Activated T-cell treated with anti-CD3 and anti-CD28 coated beads for 24 hours (primary cell): ENCODE data around the gene PLEKHM3.

Source experiments
- DNase-seq: peaks from one replicate; pipeline ENCODE4 v3.0.0-alpha.2; 2020; ENCODE audit warnings: low read depth

PLEKHM3 gene

DNA sequence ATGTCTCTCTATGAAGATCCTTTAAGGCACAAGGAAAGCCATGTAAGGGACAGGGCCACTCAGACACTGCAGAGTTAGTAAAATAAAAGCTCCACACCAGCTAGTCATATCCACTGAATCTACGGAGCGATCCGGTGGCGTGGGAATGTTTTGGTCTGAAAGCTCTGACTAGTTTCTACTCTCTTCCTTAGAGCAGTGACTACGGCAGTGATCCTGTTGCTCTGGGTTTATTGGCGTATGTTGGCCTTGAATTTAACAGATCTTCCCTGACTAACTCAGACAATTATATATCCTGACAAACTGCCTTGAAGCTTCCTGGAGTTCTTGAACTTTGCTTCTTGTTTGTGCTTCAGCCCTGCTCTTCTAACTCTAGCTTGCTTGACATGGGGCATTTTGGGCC, 140.3 kb downstream of the PLEKHM3 start:
- DNase-seq, result no peak

DNA sequence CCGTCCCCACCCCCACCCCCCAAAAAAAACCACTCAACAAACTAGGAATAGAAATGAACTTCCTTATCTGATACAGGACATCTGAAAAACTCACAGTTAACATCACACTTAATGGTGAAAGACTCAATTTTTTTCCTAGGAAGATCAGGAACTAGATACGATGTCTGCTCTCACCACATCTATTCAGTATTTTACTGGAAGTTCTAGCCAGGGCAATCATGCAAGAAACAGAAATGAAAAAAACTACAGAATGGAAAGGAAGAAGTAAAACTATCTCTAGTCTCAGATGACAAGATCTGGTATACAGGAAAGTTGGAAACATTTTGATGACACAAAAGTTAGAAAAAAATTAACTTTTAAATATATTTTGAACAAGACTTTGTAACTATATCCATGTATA, 141.2 kb downstream of the PLEKHM3 start:
- no peak for DNase-seq

DNA sequence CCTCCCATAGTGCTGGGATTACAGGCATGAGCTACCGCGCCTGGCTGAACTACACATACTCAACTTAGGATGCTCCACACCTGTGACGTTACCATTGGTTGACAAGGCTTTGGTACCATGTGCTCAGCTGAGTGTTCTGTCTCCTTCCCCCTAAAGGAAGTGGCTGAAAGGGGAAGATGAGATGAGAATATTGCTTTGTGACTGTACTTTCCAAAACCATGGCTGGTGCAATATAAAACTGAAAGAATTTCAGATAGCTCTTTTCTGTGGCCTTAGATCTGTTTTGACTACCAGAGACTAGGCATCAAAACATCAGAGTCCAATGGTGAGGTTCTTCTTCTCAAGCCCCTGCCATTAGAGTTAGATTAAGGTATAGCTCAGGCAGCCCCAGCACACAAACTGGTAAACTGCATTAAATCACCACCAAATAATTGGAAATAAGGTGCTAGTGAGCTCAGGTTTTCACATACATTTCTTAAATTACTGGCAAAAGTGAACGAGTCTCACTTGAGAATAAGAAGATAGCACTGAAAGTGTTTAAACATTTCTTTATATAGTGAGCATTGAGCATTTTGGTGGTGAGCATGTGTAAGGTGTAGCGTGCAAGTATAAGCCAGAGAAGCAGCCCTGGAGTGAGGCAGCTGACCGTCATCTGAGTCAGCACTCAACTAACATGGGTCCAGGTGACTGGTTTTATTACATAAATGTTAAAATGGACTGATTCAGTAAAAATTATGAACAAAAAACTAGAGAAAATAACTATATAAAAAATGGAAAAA, 142.1 kb downstream of the PLEKHM3 start:
- DNase-seq, result no peak

DNA sequence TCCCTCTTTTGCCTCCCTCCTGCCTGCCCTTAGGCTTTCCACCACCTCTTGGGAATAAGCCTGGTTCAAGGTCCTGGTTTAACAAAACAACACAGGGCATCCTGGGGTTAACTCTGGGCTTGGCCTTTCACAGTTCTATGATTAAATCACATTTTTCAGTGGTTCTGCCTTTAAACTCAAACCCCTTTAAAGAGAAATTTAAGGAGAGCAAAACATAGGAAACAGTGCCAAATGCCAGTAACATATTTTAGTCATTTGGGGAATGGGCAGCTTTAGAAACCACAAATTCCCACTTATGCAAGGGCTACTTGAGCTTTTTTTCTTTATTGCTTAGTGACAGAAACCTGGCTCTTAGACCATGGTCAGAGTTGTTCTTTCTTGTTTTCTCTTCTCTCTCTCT, 143.4 kb downstream of the PLEKHM3 start:
- DNase-seq, result no peak

GRCh38 chr2:207879536-207879935, 145.8 kb downstream of the PLEKHM3 start:
- no peak for DNase-seq

GRCh38 chr2:207876842-207877535, 148.3 kb downstream of the PLEKHM3 start:
- no peak for DNase-seq

GRCh38 chr2:207875473-207876212, 149.7 kb downstream of the PLEKHM3 start:
- no peak for DNase-seq

DNA sequence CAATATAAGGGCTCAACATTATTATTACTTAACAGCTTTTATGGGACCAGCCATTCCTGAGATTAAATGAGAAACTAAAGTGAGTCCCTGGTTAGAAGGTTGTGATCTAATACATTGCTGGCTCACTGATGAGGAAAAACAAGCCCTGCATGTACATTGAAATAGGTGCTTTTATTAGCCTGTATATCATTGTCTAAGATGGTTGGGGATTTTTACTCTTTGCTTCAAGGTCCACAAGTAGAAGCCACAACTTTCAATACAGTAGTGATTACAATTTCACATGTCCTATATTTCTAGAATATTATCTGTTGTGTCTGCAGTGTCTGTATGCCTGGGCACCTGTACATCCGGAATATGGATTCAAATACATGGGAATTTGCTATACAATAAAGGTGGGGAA, 151.5 kb downstream of the PLEKHM3 start:
- DNase-seq, result no peak

GRCh38 chr2:207871911-207872310, 153.4 kb downstream of the PLEKHM3 start:
- no peak for DNase-seq

GRCh38 chr2:207871506-207871905, 153.8 kb downstream of the PLEKHM3 start:
- DNase-seq, result no peak

GRCh38 chr2:207870814-207871213, 154.5 kb downstream of the PLEKHM3 start:
- no peak for DNase-seq

- no peak for DNase-seq
Measured at GRCh38 chr2:207869784-207870778, 155.2 kb downstream of the PLEKHM3 start.

- no peak for DNase-seq
Measured at GRCh38 chr2:207868855-207869596, 156.3 kb downstream of the PLEKHM3 start.

DNA sequence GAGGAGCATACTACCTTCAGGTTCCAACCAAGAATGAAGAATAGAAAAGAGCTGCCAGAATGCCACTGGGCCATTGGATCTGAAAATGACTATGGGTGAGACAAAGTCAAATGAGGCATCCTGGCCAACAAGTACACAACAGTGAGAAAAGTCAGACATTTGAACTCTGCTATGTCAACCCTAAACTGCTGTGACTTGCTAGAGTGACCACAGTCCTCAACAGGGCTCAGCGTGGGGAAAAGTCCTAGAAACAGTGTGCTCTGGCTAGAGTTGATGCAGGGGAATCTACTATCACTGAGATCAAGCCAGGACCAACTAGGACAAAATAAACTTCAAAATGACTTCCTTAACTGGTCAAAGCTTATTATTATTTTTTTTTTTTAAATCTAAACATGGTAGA, 157.4 kb downstream of the PLEKHM3 start:
- DNase-seq, result no peak

GRCh38 chr2:207867056-207867455, 158.3 kb downstream of the PLEKHM3 start:
- no peak for DNase-seq

DNA sequence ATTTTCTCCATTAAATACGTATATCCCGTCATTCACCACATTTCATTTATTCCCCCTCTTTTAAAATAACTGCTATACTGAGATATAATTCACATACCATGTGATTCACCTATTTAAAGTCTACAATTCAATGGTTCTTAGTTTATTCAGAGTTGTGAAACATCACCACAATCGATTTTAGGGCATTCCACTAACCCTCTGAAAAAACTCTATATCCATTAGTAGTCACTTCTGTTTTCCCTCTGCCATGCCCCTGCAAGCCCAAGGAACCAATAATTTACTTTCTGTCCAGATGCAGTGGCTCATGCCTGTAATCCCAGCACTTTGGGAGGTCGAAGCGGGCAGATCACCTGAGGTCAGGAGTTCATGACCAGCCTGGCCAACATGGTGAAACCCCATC, 160.1 kb downstream of the PLEKHM3 start:
- DNase-seq, result no peak

DNA sequence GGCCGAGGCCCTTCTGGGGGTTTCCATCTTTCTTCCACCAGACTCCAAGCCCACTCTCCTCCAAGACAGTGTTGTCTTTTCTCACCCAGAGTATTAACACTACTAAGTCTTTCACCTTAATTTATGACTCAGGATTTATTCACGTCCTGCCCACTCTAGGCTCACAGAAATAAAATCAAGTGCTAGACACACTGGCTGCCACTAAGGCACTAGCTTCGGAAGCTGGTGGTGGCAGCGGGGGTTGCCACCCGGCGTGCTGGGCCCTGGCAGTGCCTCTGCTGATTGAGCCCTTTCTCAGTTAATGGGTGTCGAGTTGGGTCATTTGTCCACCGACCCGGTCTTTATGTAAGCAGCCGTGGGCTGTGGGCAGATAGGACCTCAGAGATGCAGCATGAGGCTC, 162.0 kb downstream of the PLEKHM3 start:
- DNase-seq, result no peak

- DNase-seq, result no peak
Measured at GRCh38 chr2:207861789-207862188, 163.5 kb downstream of the PLEKHM3 start.

- no peak for DNase-seq
Measured at GRCh38 chr2:207860685-207861084, 164.6 kb downstream of the PLEKHM3 start.

GRCh38 chr2:207855591-207855990, 169.7 kb downstream of the PLEKHM3 start:
- DNase-seq, result no peak
